ENCODE results near the gene SP140. TPM values are rescaled to one million over a fixed set of nuclear protein-coding genes. Genes with fewer than 3 reads are reported as not detected.
A peak's percentile ranks its signal among the peaks of the same experiment; 100 is the strongest.
"Not testable (repeated sequence)": the region's sequence is repeated elsewhere in the genome, so short reads cannot be mapped to it uniquely, and the experiment has no call there.

The SP140 gene
- total RNA-seq, 8 experiments from 2014 or later = 0.38 to 1.4 (median 0.76) TPM; not detected in 1

DNA sequence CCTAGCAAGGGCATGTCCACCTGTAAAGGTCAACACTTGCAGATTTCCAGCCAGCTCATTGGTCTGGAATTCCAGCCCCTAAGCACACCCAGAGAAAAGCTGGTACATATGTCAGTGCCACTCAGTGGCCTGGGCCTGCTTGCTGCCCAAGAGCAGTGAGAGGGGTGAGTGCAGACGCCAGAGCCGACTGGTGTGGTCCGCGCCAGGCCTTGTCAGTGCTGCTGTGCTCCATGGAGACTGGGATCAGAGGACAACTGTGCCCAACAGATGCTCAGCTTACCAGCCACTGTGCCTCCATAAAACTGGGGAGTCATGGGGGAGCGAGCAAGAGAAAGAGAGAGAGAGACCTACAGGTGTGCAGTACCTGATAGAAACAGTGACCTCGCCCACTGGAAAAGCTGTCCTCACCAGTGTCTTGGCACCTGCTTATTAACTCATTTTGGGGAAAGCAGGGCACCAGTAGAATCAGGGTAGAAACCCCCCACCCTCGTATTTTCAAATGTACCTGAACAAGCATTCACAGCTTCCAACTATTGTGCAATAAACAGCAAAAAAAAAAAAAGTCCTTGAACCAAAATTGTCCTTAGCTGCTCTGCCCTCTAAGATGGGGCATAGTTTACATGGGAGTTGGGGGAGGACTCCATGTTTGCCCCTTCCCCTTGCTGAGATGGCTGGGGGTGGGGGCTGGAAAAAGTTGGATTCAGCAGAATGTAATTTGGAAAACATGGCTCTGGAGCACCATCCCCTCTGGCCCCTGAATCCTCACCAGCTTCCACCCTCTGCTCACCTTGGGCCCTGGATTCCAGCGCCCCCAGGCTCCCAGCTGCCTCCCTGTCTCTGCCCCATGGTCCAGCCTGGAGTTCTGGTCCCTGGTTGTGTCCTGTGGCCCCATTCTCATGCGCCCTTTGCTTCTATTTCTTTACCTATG lies 100.0 kb downstream of the SP140 start:
- Histone ChIP-seq H3K4me3 (no peak overlapping the region), H3K27ac (no peak overlapping the region), H3K4me1 (replicated peaks in 1 of 2) (no peaks in the 10 kb centered on the region)
- in situ Hi-C loops (cut with MboI; ENCODE audit: low pct_unique_long_range_greater_than_20kb in 2 of 9, low sequenced_read_pairs in 9 of 9, unreplicated experiment in 9 of 9) = no loop called here
- 40 to 80% (median 63%) methylated on average over 1 to 4 of the region's 9 CpGs; no CpG with 5 or more reads in 5 of the 10 experiments for WGBS, 10 experiments
- no peak for ATAC-seq (replicated peaks in 6 of 8)

DNA sequence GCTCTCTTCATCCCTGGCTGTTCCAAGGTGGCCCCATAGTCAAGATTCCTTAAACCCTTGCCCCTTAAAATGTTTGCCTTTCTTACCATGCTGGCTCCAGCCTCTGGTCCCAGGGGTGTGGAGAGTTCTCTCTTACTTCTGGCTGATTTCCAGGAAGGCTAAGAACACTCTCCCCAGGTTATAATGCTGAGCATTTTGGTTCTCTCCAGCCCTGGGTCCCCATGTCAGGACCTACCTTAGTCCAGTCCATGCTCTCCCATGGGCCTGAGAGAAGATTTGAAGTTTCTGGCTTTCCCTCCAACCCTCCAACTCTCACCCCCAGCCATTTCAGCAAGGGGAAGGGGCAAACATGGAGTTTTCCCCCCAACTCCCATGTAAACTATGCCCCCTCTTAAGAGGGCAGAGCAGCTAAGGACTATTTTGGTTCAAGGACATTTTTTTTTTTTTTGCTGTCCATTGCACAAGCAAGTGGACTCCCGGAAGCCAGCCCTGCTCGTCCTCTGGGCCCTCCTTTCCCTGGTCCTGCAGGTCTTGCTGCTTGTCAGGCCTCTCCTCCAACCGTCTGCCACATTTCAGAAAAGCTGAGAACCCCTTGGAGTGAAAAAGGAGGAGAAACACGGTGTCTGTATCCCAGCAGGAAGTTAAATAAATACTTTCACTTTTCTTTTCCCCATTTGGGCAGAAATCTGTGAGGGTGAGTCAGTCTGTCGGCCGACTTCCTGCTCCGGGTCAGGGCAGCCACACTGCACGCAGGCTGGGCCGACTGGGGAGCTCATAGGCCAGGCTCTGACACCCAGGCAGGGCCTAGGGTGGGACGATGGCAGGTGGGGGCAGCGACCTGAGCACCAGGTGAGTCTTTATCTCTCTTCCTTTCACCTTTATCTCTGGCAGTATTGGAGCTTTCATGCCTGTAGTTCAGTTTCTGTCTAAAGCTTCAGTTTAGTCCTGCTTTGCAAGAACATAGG lies 101.2 kb downstream of the SP140 start, which contains the start of gene SP140L:
SP140L (plus strand) TSS at position 741 of the 965 bp plus-strand sequence; CDS start at position 818, 77 bp downstream.
- no peaks in the 10 kb centered on the region for H3K4me1 ChIP-seq (replicated peaks in 1 of 2)
- H3K4me3 ChIP-seq = no peak within 1 kb of the TSS
- no peak within 1 kb of the TSS for H3K27ac ChIP-seq
- peak in 3 of 8 experiments; percentile 73 to 98 (median 97) for ATAC-seq (replicated peaks in 6 of 8)
- WGBS, 10 experiments = 0 to 83% (median 55%) methylated on average over 1 to 10 of the region's 11 CpGs; no CpG with 5 or more reads in 4 of the 10 experiments
- in situ Hi-C loops (cut with MboI; ENCODE audit: low pct_unique_long_range_greater_than_20kb in 2 of 9, low sequenced_read_pairs in 9 of 9, unreplicated experiment in 9 of 9) = no loop called here

DNA sequence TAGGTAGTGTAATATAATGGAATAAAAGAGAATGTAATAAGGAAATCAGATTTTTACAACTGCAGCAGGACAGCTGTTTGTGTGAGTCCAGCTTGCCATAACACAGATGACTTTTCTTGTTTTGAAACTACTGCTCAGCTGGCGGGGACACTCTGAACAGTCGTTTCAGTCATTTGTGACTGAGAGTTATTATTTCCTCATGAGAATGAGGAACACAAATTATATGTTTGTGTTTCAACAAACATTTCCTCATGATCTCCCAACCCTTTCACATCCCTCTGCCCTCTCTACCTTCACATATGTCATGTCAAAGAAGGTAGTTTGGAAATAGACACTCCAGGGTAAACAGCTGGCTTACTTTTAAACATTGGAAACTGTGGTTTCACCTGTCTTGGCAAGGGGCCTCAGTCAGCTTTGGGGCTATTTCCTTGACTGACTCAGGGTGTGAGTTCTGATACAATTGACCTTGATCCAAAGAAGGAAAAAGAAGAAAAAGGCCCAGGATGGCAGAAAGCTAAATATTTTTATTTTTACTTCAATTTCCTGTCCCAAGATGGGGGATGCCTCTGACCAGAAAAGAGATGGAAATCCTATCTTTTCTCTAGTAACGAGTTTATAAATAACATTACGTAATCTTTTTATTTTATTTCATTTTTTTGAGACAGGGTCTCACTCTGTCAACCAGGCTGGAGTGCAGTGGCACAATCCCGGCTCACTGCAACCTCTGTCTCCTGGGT lies 102.0 kb downstream of the SP140 start:
- WGBS, 10 experiments = 63 to 100% (median 89%) methylated on average over 1 to 5 of the region's 5 CpGs; no CpG with 5 or more reads in 1 of the 10 experiments
- no peak overlapping the region for H3K4me3 ChIP-seq
- in situ Hi-C loops (cut with MboI; ENCODE audit: low pct_unique_long_range_greater_than_20kb in 2 of 9, low sequenced_read_pairs in 9 of 9, unreplicated experiment in 9 of 9) = no loop called here
- peak in 1 of 8 experiments; percentile 11 for ATAC-seq (replicated peaks in 6 of 8)
- H3K4me1 ChIP-seq (replicated peaks in 1 of 2) = no peaks in the 10 kb centered on the region
- no peak overlapping the region for H3K27ac ChIP-seq

DNA sequence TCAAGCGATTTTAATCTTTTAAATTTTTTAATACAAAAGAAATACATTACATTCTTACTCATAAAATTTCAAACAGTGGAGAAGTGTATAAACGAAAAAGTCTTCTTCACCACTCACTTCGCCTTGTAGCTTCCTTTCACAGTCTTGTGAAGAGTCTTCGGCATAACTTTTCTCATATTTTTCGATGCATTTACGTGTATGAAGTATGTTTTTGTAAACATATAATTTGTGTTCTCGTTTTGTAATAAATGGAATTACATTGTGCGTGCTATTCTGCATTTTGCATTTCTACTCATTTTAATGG lies 102.6 kb downstream of the SP140 start:
- WGBS, 10 experiments = 76 to 89% (median 86%) methylated on average over 6 to 8 of the region's 8 CpGs
- Histone ChIP-seq H3K4me1 (replicated peaks in 1 of 2) (no peaks in the 10 kb centered on the region), H3K27ac (no peak overlapping the region), H3K4me3 (no peak overlapping the region)
- in situ Hi-C loops (cut with MboI; ENCODE audit: low pct_unique_long_range_greater_than_20kb in 2 of 9, low sequenced_read_pairs in 9 of 9, unreplicated experiment in 9 of 9) = no loop called here
- no peak for ATAC-seq (replicated peaks in 6 of 8)

DNA sequence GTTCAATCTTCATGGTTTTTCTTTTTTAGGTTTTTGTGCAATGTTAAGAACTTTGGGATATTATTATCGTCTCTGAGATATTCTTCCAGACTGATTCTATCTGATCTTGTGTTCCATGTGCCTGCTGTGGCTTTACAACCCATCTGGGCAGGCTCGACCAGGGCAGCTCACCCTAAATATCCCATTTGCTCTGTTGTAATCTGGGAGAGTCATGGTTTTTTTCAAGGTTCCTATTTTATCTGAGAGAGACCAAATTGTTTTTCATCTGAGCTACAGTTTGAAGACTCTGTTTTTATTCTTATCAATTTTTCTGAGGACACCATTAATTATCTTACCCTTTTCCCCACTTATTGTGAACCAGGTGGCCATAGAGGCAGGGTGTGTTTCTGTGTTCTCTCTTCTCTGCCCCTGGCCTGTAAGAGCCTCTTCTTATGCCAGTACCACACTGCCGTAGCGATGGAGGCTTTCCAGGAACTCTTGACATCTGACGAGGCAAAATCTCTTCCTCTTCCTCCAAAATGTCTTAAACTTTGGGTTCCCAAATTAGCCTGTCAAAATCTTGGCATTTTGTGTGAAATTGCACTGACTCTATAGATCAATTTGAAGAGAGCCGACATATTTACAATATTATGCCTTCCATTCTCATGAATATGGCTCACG lies 104.5 kb downstream of the SP140 start:
- in situ Hi-C loops (cut with MboI; ENCODE audit: low pct_unique_long_range_greater_than_20kb in 2 of 9, low sequenced_read_pairs in 9 of 9, unreplicated experiment in 9 of 9) = no loop called here
- Histone ChIP-seq H3K4me3 (no peak overlapping the region), H3K27ac (no peak overlapping the region), H3K4me1 (replicated peaks in 1 of 2) (no peaks in the 10 kb centered on the region)
- no peak for ATAC-seq (replicated peaks in 6 of 8)
- 40 to 97% (median 78%) methylated on average over 2 to 7 of the region's 7 CpGs for WGBS, 10 experiments

DNA sequence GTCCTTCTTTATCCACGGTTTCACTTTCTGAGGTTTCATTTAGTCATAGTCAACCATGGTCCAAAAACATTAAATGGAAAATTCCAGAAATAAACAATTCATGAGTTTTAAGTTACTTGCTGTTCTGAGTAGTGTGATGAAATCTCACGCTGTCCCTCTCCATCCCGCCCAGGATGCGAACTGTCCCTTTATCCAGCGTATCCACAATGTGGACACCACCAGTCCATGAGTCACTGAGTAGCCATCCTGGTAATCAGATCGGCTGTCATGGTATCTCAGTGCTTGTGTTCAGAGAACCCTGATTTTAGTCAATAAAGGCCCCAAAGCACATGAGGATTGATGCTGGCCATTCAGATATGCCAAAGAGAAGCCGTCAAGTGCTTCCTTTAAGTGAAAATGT lies 105.2 kb downstream of the SP140 start:
- Histone ChIP-seq H3K27ac (no peak overlapping the region), H3K4me1 (replicated peaks in 1 of 2) (no peaks in the 10 kb centered on the region), H3K4me3 (no peak overlapping the region)
- in situ Hi-C loops (cut with MboI; ENCODE audit: low pct_unique_long_range_greater_than_20kb in 2 of 9, low sequenced_read_pairs in 9 of 9, unreplicated experiment in 9 of 9) = no loop called here
- ATAC-seq (replicated peaks in 6 of 8) = no peak
- 56 to 100% (median 89%) methylated on average over 3 to 7 of the region's 7 CpGs; no CpG with 5 or more reads in 1 of the 10 experiments for WGBS, 10 experiments

DNA sequence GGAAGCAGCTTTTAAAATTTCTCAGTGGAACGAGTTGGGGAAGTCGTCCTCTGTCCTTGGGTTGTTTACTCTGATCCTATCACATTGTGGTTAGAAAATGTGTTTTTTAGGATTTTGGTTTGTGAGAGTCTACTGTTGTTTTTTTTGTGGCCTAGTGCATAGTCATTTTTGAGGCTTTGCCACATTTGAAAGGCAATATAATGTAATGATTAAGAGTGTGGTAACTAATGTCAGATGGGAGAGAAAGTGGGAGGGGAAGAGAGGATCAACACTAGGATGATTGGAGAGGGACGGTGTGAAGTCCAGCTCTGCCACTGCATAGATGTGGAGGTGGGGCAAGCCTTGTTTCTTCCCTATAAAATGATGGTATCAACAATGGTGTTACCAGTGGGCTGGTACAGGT lies 109.9 kb downstream of the SP140 start:
- in situ Hi-C loops (cut with MboI; ENCODE audit: low pct_unique_long_range_greater_than_20kb in 2 of 9, low sequenced_read_pairs in 9 of 9, unreplicated experiment in 9 of 9) = no loop called here
- 56 to 100% (median 62%) methylated on average over 1 to 3 of the region's 3 CpGs; no CpG with 5 or more reads in 2 of the 10 experiments for WGBS, 10 experiments

DNA sequence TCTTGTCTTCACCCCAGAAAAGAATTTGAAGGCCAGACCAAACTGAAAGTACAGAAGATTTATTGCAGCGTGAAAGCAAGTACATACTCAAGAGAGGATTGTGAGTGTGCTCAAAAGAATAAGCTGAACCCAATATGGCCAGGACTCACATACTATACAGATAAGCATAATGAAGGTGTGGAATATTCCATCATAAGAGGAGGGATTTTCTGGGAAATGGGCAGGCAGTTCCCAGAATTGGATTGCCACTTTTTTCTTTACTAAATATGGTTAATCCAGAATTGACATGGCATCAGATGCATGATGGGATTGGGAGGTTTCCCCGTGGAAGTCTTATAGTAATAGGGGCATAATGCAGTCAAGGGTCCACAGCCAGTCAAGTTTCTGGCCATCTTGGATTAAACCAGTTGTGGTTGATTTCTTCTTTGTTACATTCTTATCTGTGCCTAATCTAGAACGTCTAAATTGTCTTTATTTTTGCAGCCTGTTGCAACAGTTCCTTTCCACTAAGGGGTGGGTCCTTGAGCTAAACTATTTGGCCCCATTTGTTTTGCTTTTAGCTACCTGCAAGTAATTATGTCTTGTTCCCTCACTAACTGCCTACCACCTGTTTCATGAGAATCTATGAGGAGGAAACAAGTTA lies 110.4 kb downstream of the SP140 start:
- Histone ChIP-seq H3K4me1 (replicated peaks in 1 of 2) (no peaks in the 10 kb centered on the region), H3K27ac (no peak overlapping the region), H3K4me3 (no peak overlapping the region)
- WGBS, 10 experiments = 20 to 90% (median 79%) methylated on average over 1 to 3 of the region's 3 CpGs; no CpG with 5 or more reads in 2 of the 10 experiments
- in situ Hi-C loops (cut with MboI; ENCODE audit: low pct_unique_long_range_greater_than_20kb in 2 of 9, low sequenced_read_pairs in 9 of 9, unreplicated experiment in 9 of 9) = no loop called here
- ATAC-seq (replicated peaks in 6 of 8) = peak in 1 of 8 experiments; percentile 26

More for the DNA sequence above, 109.9 kb downstream of the SP140 start:
- Histone ChIP-seq H3K27ac (no peak overlapping the region), H3K4me3 (no peak overlapping the region), H3K4me1 (replicated peaks in 1 of 2) (no peaks in the 10 kb centered on the region)
- no peak for ATAC-seq (replicated peaks in 6 of 8)

DNA sequence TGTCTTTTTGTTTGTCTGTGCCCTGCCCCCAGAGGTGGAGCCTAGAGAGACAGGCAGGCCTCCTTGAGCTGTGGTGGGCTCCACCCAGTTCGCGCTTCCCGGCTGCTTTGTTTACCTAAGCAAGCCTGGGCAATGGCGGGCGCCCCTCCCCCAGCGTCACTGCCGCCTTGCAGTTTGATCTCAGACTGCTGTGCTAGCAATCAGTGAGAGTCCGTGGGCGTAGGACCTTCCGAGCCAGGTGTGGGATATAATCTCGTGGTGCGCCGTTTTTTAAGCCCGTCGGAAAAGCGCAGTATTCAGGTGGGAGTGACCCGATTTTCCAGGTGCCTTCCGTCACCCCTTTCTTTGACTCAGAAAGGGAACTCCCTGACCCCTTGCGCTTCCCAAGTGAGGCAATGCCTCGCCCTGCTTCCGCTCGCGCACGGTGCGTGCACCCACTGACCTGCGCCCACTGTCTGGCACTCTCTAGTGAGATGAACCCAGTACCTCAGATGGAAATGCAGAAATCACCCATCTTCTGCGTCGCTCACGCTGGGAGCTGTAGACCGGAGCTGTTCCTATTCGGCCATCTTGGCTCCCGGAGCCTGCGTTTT lies 116.5 kb downstream of the SP140 start:
- WGBS, 10 experiments = 80 to 96% (median 90%) methylated on average over 1 to 4 of the region's 33 CpGs; no CpG with 5 or more reads in 6 of the 10 experiments
- H3K27ac ChIP-seq; in situ Hi-C loops (cut with MboI; ENCODE audit: low pct_unique_long_range_greater_than_20kb in 2 of 9, low sequenced_read_pairs in 9 of 9, unreplicated experiment in 9 of 9); ATAC-seq (replicated peaks in 6 of 8); H3K4me1 ChIP-seq (replicated peaks in 1 of 2): not testable (repeated sequence)
- H3K4me3 ChIP-seq = peak overlapping the region in 3 of 5 donors; percentile 15 to 18 (median 15)

DNA sequence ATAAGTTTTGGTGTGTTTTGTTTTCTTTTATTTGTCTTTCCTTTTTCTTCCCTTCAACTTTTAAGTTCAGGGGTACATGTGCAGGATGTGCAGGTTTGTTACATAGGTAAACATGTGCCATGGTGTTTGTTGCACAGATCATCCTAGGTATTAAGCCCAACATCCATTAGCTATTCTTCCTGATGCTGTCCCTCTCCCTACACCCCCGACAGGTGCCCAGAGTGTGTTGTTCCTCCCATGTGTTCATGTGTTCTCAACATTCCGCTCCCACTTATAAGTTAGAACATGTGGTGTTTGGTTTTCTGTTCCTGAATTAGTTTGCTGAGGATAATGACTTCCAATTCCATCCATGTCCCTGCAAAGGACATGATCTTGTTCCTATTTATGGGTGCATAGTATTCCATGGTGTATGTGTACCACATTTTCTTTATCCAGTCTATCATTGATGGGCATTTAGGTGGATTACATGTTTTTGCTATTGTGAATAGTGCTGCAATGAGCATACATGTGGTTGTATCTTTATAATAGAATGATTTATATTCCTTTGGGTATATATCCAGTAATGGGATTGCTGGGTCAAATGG lies 117.6 kb downstream of the SP140 start:
- 90 to 100% (median 95%) methylated on average over 1 to 2 of the region's 2 CpGs; no CpG with 5 or more reads in 6 of the 10 experiments for WGBS, 10 experiments
- H3K4me3 ChIP-seq; ATAC-seq (replicated peaks in 6 of 8); in situ Hi-C loops (cut with MboI; ENCODE audit: low pct_unique_long_range_greater_than_20kb in 2 of 9, low sequenced_read_pairs in 9 of 9, unreplicated experiment in 9 of 9); H3K27ac ChIP-seq; H3K4me1 ChIP-seq (replicated peaks in 1 of 2): not testable (repeated sequence)

DNA sequence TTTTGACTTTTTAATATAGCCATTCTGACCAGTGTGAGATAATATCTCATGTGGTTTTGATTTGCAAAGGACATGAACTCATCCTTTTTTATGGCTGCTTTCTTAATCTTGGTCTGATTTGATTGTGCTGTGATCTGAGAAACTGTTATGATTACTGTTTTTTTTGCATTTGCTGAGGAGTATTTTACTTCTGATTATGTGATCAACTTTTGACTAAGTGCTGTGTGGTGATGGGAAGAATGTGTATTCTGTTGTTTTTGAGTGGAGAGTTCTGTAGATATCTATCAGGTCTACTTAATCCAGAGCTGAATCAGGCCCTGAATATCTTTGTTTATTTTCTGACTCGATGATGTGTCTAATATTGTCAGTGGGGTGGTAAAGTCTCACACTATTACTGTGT lies 118.2 kb downstream of the SP140 start:
- no peak for ATAC-seq (replicated peaks in 6 of 8)
- in situ Hi-C loops (cut with MboI; ENCODE audit: low pct_unique_long_range_greater_than_20kb in 2 of 9, low sequenced_read_pairs in 9 of 9, unreplicated experiment in 9 of 9) = no loop called here
- H3K4me3 ChIP-seq = no peak overlapping the region
- WGBS, 10 experiments = 0 to 100% (median 67%) methylated on average over 1 of the region's 1 CpG; no CpG with 5 or more reads in 5 of the 10 experiments
- no peaks in the 10 kb centered on the region for H3K4me1 ChIP-seq (replicated peaks in 1 of 2)
- H3K27ac ChIP-seq = no peak overlapping the region

Data from motor neuron (in vitro differentiated cells).